Measurements from ENCODE around the gene AVL9. TPM values are rescaled to one million over a fixed set of nuclear protein-coding genes. Genes with fewer than 3 reads are reported as not detected.

Gene AVL9
- total and polyA plus RNA-seq, 2 of the 13 experiments (the other 11 are each of a cell fraction or from before 2014, with no cell fraction given) = 29.9 to 48.0 TPM

GRCh38 chr7:32495298-32496051 lies at the start of gene AVL9 (continued):
- peak; percentile 89 for TF ChIP-seq MEIS2 (CRISPR knock-in tag; IDR thresholded peaks at IDR 0.05)
- TF ChIP-seq HOXD1 (CRISPR knock-in tag; IDR thresholded peaks at IDR 0.05) = peak; percentile 82
- TF ChIP-seq ZNF660 (CRISPR knock-in tag; IDR thresholded peaks at IDR 0.05; ENCODE audit: borderline replicate concordance, low read depth) = no peak
- TF ChIP-seq ZMYM3 (CRISPR knock-in tag; IDR thresholded peaks at IDR 0.05) = no peak
- no peak for TF ChIP-seq ZBTB21 (CRISPR knock-in tag; IDR thresholded peaks at IDR 0.05)
- no peak for TF ChIP-seq ZNF17 (CRISPR knock-in tag; IDR thresholded peaks at IDR 0.05)
- no peak for TF ChIP-seq ZEB1 (IDR thresholded peaks at IDR 0.05; ENCODE audit: insufficient replicate concordance, low read depth)
- no peak for TF ChIP-seq E2F5 (CRISPR knock-in tag; conservative IDR thresholded peaks at IDR 0.05)
- TF ChIP-seq, protein P1, sequence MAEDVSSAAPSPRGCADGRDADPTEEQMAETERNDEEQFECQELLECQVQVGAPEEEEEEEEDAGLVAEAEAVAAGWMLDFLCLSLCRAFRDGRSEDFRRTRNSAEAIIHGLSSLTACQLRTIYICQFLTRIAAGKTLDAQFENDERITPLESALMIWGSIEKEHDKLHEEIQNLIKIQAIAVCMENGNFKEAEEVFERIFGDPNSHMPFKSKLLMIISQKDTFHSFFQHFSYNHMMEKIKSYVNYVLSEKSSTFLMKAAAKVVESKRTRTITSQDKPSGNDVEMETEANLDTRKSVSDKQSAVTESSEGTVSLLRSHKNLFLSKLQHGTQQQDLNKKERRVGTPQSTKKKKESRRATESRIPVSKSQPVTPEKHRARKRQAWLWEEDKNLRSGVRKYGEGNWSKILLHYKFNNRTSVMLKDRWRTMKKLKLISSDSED (CRISPR knock-in tag; IDR thresholded peaks at IDR 0.05) = no peak
- no peak for TF ChIP-seq ZNF720 (CRISPR knock-in tag; IDR thresholded peaks at IDR 0.05)
- no peak for TF ChIP-seq MIER2 (CRISPR knock-in tag; IDR thresholded peaks at IDR 0.05)
- 0 out of 2 replicates have a peak, but pooled peaks have one; percentile 81 for TF ChIP-seq KDM3A (CRISPR knock-in tag; IDR thresholded peaks at IDR 0.05; ENCODE audit: low read depth)
- no peak for TF ChIP-seq PTBP1 (IDR thresholded peaks at IDR 0.05; ENCODE audit: low read depth, low read length, poor library complexity, severe bottlenecking)
- peak; percentile 78; the same call in 1 of the 2 replicates for TF ChIP-seq MAF1 (CRISPR knock-in tag; IDR thresholded peaks at IDR 0.05; ENCODE audit: borderline replicate concordance)
- TF ChIP-seq ZNF512B (CRISPR knock-in tag; IDR thresholded peaks at IDR 0.05; ENCODE audit: borderline replicate concordance) = no peak
- no peak for TF ChIP-seq MZF1 (CRISPR knock-in tag; IDR thresholded peaks at IDR 0.05; ENCODE audit: borderline replicate concordance)
- TF ChIP-seq SPEN (CRISPR knock-in tag; IDR thresholded peaks at IDR 0.05; ENCODE audit: low read depth) = peak; percentile 80; the same call in 1 of the 2 replicates
- TF ChIP-seq, protein P2, sequence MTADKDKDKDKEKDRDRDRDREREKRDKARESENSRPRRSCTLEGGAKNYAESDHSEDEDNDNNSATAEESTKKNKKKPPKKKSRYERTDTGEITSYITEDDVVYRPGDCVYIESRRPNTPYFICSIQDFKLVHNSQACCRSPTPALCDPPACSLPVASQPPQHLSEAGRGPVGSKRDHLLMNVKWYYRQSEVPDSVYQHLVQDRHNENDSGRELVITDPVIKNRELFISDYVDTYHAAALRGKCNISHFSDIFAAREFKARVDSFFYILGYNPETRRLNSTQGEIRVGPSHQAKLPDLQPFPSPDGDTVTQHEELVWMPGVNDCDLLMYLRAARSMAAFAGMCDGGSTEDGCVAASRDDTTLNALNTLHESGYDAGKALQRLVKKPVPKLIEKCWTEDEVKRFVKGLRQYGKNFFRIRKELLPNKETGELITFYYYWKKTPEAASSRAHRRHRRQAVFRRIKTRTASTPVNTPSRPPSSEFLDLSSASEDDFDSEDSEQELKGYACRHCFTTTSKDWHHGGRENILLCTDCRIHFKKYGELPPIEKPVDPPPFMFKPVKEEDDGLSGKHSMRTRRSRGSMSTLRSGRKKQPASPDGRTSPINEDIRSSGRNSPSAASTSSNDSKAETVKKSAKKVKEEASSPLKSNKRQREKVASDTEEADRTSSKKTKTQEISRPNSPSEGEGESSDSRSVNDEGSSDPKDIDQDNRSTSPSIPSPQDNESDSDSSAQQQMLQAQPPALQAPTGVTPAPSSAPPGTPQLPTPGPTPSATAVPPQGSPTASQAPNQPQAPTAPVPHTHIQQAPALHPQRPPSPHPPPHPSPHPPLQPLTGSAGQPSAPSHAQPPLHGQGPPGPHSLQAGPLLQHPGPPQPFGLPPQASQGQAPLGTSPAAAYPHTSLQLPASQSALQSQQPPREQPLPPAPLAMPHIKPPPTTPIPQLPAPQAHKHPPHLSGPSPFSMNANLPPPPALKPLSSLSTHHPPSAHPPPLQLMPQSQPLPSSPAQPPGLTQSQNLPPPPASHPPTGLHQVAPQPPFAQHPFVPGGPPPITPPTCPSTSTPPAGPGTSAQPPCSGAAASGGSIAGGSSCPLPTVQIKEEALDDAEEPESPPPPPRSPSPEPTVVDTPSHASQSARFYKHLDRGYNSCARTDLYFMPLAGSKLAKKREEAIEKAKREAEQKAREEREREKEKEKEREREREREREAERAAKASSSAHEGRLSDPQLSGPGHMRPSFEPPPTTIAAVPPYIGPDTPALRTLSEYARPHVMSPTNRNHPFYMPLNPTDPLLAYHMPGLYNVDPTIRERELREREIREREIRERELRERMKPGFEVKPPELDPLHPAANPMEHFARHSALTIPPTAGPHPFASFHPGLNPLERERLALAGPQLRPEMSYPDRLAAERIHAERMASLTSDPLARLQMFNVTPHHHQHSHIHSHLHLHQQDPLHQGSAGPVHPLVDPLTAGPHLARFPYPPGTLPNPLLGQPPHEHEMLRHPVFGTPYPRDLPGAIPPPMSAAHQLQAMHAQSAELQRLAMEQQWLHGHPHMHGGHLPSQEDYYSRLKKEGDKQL (CRISPR knock-in tag; IDR thresholded peaks at IDR 0.05; ENCODE audit: low read depth) = peak; percentile 31; the same call in 1 of the 2 replicates
- no peak for TF ChIP-seq ZNF260 (CRISPR knock-in tag; IDR thresholded peaks at IDR 0.05; ENCODE audit: borderline replicate concordance, low read depth)

All from HepG2 (cell line).